ENCODE data around the gene MLYCD.

The MLYCD gene

GRCh38 chr16:83966153-83966696 is 67.3 kb downstream of the MLYCD start:
- TF ChIP-seq GATA3 (IDR thresholded peaks at IDR 0.05; ENCODE audit: low read depth, low read length), result no peak
- TF ChIP-seq GATA2 (IDR thresholded peaks at IDR 0.05; ENCODE audit: low read depth, low read length), result no peak

- TF ChIP-seq GATA3 (IDR thresholded peaks at IDR 0.05; ENCODE audit: low read depth, low read length) (no peak), GATA2 (IDR thresholded peaks at IDR 0.05; ENCODE audit: low read depth, low read length) (no peak)
These were observed 68.2 kb downstream of the MLYCD start for GRCh38 chr16:83967091-83967490.

GRCh38 chr16:83967838-83968305 is 69.0 kb downstream of the MLYCD start, which contains the start of gene NECAB2:
TSS of gene NECAB2 (plus strand) at chr16:83968244. CDS start at chr16:83968649, 405 bp downstream.
- no peak for TF ChIP-seq GATA2 (IDR thresholded peaks at IDR 0.05; ENCODE audit: low read depth, low read length)
- TF ChIP-seq GATA3 (IDR thresholded peaks at IDR 0.05; ENCODE audit: low read depth, low read length), result no peak

- TF ChIP-seq GATA2 (IDR thresholded peaks at IDR 0.05; ENCODE audit: low read depth, low read length), result no peak
- no peak for TF ChIP-seq GATA3 (IDR thresholded peaks at IDR 0.05; ENCODE audit: low read depth, low read length)
These were observed 69.5 kb downstream of the MLYCD start for GRCh38 chr16:83968306-83968851.

- TF ChIP-seq GATA3 (IDR thresholded peaks at IDR 0.05; ENCODE audit: low read depth, low read length), result no peak
These were observed 70.2 kb downstream of the MLYCD start for GRCh38 chr16:83968891-83969649.

GRCh38 chr16:83969771-83970429 is 71.0 kb downstream of the MLYCD start:
- TF ChIP-seq GATA2 (IDR thresholded peaks at IDR 0.05; ENCODE audit: low read depth, low read length), result no peak
- TF ChIP-seq GATA3 (IDR thresholded peaks at IDR 0.05; ENCODE audit: low read depth, low read length), result no peak

GRCh38 chr16:83970430-83970815 is 71.5 kb downstream of the MLYCD start:
- TF ChIP-seq GATA2 (IDR thresholded peaks at IDR 0.05; ENCODE audit: low read depth, low read length) (no peak), GATA3 (IDR thresholded peaks at IDR 0.05; ENCODE audit: low read depth, low read length) (no peak)

GRCh38 chr16:83971165-83972130 is 72.5 kb downstream of the MLYCD start:
- TF ChIP-seq GATA2 (IDR thresholded peaks at IDR 0.05; ENCODE audit: low read depth, low read length) (no peak), GATA3 (IDR thresholded peaks at IDR 0.05; ENCODE audit: low read depth, low read length) (no peak)

- TF ChIP-seq GATA3 (IDR thresholded peaks at IDR 0.05; ENCODE audit: low read depth, low read length) (no peak), GATA2 (IDR thresholded peaks at IDR 0.05; ENCODE audit: low read depth, low read length) (no peak)
These were observed 73.5 kb downstream of the MLYCD start for GRCh38 chr16:83972256-83973008.

- TF ChIP-seq GATA2 (IDR thresholded peaks at IDR 0.05; ENCODE audit: low read depth, low read length) (no peak), GATA3 (IDR thresholded peaks at IDR 0.05; ENCODE audit: low read depth, low read length) (no peak)
These were observed 74.2 kb downstream of the MLYCD start for GRCh38 chr16:83973077-83973476.

- TF ChIP-seq GATA2 (IDR thresholded peaks at IDR 0.05; ENCODE audit: low read depth, low read length) (no peak), GATA3 (IDR thresholded peaks at IDR 0.05; ENCODE audit: low read depth, low read length) (no peak)
These were observed 74.9 kb downstream of the MLYCD start for GRCh38 chr16:83973581-83974385.

- TF ChIP-seq GATA2 (IDR thresholded peaks at IDR 0.05; ENCODE audit: low read depth, low read length) (no peak), GATA3 (IDR thresholded peaks at IDR 0.05; ENCODE audit: low read depth, low read length) (no peak)
These were observed 75.6 kb downstream of the MLYCD start for GRCh38 chr16:83974475-83974874.
